HG02885 (cell line): ENCODE data around the gene SRL.
"Not testable (repeated sequence)": the region's sequence is repeated elsewhere in the genome, so short reads cannot be mapped to it uniquely, and the experiment has no call there.

ENCODE experiments used
- ATAC-seq: cut with Tn5 transposase; IDR thresholded peaks from one replicate; pipeline ENCODE4 v1.9.1; 2021; ENCODE audit warnings: mild to moderate bottlenecking; ENCODE audit not compliant: unreplicated experiment, poor library complexity

Gene SRL

GRCh38 chr16:4231367-4231766 is 10.5 kb downstream of the SRL start:
- no peak for ATAC-seq

- ATAC-seq = no peak
These were observed 14.9 kb downstream of the SRL start for GRCh38 chr16:4227040-4227332.

GRCh38 chr16:4226251-4227039 is 15.4 kb downstream of the SRL start:
- no peak for ATAC-seq

- ATAC-seq = no peak
These were observed 16.8 kb downstream of the SRL start for GRCh38 chr16:4225075-4225474.

- ATAC-seq = no peak
These were observed 21.5 kb downstream of the SRL start for GRCh38 chr16:4220358-4220757.

- ATAC-seq = no peak
These were observed 23.7 kb downstream of the SRL start for GRCh38 chr16:4218202-4218601.

- ATAC-seq = no peak
These were observed 24.4 kb downstream of the SRL start for GRCh38 chr16:4217204-4218131.

GRCh38 chr16:4216596-4216995 is 25.3 kb downstream of the SRL start:
- no peak for ATAC-seq

- ATAC-seq = no peak
These were observed 26.8 kb downstream of the SRL start for GRCh38 chr16:4215106-4215505.

- ATAC-seq = no peak
These were observed 27.7 kb downstream of the SRL start for GRCh38 chr16:4214215-4214621.

- no peak for ATAC-seq
These were observed 28.1 kb downstream of the SRL start for GRCh38 chr16:4213737-4214136.

- no peak for ATAC-seq
These were observed 29.0 kb downstream of the SRL start for GRCh38 chr16:4212934-4213296.

- no peak for ATAC-seq
These were observed 29.5 kb downstream of the SRL start for GRCh38 chr16:4212211-4212933.

GRCh38 chr16:4211445-4212210 is 30.3 kb downstream of the SRL start:
- ATAC-seq = not testable (repeated sequence)

- ATAC-seq = no peak
These were observed 32.2 kb downstream of the SRL start for GRCh38 chr16:4209666-4210065.

GRCh38 chr16:4208341-4208751 is 33.5 kb downstream of the SRL start:
- ATAC-seq = no peak

GRCh38 chr16:4207683-4208340 is 34.1 kb downstream of the SRL start:
- no peak for ATAC-seq

- no peak for ATAC-seq
These were observed 34.7 kb downstream of the SRL start for GRCh38 chr16:4207229-4207628.

- no peak for ATAC-seq
These were observed 35.2 kb downstream of the SRL start for GRCh38 chr16:4206680-4207079.

GRCh38 chr16:4205971-4206370 is 35.9 kb downstream of the SRL start:
- ATAC-seq = no peak
